ENCODE data around the gene ZC3H8.

The ZC3H8 gene

DNA sequence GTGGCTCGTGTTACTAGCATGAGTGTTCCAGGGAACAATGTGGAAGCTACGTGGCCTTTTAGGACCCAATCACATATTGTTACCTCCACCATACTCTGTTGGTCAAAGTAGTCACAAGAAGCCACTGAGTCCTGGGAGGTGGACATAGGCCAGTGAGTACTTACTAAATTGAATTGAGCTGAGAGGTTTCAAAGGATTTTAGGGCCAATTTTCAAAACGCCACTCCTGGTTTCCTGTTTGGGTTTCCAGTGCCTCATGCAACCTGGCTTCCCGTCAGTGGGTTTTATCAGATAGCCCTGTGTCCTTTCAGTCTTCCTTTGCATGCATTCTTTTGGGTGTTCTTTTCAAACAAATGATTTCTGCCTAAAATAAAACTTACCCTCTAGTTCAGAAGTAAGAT lies 60.4 kb downstream of the ZC3H8 start:
- DNase-seq = no peak

DNA sequence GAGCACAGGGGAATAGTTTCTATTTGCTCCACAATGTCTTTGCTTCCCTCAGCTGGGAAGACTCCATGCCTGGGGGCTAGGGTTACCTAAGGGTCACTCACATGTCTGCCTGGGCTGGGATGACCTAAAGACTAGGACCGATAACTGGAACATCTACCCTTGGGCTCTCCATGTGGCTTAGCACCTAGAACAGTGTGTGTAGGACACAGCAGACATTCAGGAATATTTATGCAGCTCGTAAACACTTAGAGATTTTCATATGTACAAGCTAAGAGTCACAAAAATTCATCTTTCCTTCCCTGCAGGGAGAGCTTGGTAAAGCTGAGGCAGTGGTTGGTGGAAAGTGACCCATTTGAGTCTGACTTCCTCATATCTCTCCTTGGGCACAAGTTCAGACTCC lies 60.8 kb downstream of the ZC3H8 start:
- DNase-seq = no peak

DNA sequence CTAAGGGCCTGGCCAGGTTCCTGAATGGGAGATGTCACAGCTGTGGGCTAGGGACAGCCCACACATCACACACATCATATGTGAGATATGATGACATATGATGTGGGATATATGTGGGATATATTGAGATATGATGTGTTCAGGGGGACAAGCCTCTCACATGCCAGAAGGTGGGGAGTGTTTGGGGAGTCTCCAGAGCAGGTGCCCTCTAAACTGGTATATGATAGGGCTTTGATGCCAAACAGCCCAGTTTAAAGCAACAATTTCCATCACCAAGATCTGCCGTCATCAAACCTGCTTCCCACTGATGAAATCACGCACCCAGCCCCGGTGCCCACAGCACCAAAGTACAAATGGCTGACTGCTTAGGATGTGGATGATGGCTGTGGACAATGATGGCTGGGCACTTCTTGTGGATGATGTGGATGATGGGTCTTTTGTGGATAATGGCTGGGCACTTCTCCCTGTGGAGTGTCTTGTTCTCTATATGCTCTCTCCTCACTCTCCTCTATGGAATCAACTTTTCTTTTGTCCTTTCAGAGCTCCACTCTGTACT lies 65.8 kb downstream of the ZC3H8 start:
- DNase-seq = no peak

DNA sequence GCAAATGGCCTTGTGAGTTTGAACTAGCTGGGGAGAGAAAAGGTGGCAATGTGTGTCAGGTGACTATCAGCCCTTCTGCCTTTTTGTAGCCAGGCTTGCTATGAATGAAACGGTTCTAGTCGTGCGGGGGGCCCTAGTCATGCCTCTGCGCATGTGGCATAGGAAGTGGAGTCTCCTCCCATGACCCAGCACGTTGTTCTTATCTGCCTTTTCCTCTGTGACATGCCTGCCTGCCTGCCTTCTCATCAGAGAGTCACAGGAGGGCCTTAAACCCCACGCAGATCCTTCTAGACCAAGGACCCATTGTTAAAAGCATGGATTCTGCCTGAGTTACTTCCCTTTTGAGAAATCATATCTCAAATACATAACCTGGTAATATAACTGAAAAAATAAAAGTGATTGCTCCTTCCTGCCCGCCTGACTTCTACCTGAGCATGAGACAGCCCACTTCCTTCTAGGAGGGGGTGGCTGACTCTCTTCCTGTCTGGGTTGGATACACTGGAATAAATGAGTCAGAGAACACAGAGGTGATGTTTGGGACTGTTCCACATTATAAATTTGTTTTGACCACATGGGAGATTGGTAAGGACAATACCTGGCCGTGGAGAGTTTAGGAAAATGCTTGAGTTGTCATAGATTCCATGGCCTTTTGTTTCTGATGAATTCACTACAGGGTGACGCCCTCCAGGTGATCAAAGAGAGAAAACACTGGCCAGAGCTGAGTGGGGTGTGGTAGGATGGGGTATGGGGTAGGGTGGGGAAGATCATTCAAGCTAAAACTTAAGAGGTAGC lies 66.8 kb downstream of the ZC3H8 start:
- DNase-seq = no peak

DNA sequence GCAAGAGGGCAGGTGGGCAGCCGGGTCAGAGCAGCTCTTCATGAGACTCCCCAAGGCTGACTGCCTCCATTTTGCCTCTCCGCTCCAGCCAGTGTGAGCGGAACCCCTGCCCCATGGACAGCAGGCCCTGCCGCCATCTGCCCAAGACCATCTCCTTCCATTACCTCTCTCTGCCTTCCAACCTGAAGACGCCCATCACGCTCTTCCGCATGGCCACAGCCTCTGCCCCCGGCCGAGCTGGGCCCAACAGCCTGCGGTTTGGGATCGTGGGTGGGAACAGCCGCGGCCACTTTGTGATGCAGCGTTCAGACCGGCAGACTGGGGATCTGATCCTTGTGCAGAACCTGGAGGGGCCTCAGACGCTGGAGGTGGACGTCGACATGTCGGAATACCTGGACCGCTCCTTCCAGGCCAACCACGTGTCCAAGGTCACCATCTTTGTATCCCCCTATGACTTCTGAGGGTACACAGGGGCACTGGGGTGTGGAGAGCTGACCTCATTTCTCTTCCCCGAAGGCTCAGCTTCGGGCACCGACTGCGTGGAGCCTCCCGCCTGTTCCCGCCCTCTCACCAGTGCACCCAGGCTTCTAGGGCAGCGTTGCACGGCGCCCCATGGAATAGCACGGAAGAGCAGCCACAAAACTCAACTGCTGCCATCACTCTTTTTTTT lies 67.7 kb downstream of the ZC3H8 start:
- DNase-seq = no peak

DNA sequence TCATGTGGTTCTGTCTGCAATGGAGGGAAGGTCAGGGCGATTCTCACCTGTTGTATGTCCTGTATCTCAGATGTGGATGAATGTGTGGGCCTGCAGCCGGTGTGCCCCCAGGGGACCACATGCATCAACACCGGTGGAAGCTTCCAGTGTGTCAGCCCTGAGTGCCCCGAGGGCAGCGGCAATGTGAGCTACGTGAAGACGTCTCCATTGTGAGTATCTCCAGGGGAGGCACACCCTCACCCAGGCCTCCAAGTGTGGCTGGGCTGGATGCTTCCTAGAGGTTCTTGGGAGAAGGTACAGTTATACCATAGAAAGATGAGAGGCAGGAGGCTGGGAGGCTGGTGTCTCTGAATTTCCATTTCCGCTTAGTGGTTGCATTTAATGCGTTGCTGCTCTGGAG lies 69.7 kb downstream of the ZC3H8 start:
- no peak for DNase-seq

DNA sequence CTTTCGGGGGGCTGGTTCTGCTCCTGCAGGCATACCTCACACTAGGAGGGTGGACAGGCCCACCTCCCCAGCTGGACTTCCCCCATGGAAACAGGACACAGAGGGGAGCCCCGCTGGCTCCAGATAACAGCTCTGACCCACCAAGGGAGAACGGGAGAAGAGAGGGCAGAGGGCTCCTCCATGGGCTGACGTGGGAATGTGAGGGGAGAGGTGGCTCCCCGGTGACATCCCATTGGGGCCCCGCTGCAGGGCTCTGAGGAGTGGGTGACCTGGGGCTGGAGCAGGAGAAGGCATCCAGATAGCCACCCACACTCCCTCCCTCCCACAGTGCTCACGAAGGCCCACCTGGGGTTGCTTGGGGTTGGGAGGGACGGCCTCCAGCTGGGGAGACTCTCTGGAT lies 70.7 kb downstream of the ZC3H8 start:
- no peak for DNase-seq

DNA sequence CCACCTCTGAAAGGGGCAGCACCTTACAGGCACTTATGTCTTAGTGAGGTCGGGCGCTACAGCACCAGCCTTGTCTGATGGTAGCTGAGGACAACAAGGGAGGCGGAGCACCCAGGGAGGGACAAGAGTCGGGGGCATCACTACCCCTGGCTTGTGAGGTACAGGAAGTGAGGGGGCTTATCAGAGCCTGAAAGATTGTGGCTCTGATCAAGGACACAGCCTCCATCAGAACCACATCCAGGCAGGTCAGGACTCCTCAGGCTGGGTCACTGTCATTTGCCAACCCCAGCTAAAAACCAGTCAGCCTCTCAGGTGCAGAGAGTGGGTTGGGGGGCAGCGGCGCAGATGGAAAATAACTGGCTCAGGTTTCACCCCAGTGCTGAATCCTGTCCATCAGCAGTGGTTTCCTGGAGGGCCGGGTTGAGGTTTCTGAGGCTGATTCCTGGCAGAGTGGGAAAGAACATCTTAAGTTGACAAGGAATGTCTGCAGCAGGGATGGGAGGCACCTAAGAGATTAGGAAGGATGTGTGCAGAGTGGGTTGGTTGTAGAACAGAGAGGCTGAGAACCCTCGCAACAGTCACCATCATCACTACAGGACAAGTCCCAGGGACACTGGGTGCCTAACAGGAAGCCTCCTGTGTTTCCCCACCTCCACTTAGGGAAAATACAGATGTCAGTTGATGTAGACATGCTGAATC lies 71.4 kb downstream of the ZC3H8 start:
- no peak for DNase-seq

DNA sequence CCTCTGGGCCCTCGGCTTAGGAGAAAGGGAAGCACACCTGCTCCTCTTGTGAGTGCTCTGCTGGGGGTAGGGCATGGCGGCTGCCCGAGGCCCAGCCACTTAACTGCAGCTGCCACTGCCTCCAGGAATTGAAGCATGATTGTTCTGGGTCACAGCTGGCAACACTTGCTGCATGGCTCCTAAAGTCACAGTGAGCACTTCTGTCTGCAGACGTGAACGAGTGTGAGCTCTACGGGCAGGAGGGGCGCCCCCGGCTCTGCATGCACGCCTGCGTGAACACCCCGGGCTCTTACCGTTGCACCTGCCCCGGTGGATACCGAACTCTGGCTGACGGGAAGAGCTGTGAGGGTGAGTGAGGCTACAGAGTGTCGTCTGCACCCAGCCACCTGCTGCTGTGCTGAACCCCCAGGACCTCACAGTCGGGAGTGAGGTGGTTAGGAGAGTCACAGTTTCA lies 72.2 kb downstream of the ZC3H8 start:
- no peak for DNase-seq

DNA sequence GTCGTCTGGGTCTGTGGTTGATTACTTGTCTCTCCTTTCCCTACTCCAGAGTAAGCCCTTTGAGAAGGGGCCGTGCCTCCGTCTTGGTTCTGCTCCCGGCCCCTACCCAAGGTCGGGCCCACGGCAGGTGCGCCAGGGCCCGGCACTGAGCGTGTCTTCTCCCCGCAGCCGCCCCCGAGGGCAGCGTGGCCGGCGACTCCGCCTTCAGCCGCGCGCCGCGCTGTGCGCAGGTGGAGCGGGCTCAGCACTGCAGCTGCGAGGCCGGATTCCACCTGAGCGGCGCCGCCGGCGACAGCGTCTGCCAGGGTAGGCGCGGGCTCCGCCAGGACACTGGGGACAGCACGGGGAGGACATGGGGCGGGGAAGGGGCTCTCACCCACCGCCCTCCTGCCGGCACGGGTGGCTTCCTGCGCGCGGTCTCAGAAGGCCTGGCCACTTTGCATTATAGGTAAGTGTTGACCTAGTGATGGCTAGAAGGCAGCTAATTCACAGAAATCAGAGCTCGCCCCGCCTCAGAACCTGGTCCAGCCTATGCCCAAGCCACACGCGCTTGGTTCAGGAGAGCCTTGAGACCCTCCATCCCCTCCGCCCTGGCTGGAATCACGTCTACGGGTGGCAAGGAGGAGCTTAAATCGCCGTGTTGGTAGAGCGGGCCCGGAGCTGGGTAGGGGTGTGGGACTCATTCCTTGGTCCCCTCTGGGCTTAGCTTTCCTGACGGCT lies 73.1 kb downstream of the ZC3H8 start:
- no peak for DNase-seq

DNA sequence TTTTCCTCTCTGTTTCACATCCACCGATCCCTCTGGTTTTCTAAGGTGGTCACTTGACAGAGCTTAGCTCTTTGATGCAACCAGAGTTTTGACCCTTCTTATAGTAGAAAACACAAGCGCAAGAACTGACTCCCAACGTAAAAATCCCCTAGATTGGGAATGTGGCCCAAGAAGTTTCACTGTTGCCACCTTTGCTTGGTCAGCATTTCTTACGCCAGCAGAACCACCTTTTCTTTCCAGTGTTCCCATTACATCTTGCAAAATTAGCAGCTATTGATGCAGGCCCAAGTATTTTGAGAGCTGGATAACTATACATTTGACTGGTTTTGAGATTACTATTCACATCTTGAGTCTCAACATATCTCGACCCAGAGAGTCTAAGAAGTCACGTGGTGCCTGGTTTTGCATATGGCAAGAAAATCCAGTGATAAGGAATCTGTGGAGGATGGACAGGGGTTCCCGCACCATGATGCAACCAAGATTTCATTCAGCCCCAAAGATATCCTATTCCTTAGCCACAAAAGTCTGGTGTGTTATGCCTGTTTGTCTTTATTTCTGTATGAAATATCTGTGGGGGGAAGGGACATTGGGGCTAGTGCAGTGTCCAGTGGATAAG lies 78.8 kb downstream of the ZC3H8 start:
- DNase-seq = no peak

DNA sequence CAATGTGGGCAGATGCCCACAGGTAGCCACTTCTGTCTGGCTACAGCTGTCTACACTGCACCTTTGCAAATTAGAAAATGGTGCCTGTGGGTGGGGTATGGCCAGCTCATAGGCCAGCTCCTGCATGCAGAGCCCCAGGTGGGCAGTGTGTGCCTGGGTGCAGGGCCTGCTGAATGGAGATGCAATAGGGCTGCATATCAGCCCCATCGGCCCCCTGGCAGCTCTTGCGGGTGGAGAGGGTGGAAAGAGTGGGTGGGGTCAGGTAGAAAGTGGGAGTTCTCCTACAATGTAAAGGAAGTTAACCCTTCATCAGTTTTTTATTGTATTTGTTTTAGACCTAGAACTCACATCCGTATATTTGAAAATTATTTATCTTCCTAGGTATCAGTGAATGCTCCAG lies 79.5 kb downstream of the ZC3H8 start:
- DNase-seq = no peak

DNA sequence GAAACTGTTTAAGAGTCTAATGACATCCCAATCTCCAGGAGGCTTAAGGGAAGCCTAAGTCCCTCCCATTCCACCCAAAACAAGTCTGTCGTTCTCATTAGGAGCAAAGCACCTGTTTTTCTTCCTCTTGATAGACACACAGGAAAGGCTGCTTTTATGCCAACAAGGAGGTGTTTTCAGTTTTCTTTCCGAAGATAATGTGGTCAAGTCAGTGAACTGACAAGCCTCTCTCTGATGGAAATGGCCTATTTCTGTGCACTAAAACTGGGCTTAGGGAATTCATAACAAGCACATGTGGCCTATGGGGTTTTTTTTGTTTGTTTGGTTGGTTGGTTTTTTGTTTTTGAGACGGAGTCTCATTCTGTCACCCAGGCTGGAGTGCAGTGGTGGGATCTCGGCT lies 80.5 kb downstream of the ZC3H8 start:
- no peak for DNase-seq

DNA sequence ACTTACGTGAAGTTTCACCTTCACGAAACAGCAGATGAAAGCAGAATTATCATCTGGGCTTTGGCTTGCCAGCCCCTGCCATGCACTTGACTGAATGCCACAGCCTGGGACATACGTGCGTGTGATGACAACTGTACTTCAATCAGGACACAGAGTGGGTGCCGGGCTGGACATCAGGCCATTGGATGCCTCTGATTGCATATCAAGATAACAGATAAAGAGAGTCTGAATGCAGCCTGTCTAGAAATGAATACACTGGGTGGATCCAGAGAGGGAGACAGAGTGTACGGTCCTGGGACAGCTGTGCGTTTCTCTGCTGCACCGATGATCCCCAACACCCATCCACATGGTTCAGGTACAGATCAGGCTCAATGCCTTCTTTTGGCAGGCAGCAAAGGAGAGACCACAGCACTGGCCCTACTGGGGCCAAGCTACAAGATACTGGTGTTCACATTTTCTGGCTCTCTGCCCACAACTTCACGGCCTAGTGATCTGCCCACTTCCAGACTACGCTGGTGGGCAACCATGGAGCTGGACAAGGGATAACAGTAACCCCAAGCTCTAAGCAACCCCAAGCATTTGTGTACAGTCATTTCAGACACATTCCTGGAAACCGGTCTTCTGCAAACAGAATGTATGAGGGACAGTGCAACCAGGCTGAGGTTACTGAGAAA lies 81.1 kb downstream of the ZC3H8 start:
- DNase-seq = peak; percentile 86

DNA sequence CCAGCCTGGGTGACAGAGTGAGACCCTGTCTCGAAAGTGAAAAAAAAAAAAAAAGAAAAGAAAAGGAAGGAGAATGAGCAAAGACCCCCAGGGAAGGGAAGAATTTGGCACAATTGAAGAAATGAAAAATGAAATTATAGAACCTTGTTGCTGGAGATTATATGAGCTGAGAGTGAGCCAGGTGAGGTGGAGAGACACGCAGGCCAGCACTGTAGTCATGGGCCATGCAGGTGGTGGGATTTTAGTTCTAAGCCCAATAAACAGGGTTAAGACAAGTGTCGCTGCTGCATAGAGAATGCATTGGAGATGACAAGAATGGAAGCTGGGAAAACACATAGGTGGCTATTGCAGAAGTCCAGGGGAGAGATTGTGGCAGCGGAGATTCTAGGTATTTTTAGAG lies 84.3 kb downstream of the ZC3H8 start:
- DNase-seq = no peak

DNA sequence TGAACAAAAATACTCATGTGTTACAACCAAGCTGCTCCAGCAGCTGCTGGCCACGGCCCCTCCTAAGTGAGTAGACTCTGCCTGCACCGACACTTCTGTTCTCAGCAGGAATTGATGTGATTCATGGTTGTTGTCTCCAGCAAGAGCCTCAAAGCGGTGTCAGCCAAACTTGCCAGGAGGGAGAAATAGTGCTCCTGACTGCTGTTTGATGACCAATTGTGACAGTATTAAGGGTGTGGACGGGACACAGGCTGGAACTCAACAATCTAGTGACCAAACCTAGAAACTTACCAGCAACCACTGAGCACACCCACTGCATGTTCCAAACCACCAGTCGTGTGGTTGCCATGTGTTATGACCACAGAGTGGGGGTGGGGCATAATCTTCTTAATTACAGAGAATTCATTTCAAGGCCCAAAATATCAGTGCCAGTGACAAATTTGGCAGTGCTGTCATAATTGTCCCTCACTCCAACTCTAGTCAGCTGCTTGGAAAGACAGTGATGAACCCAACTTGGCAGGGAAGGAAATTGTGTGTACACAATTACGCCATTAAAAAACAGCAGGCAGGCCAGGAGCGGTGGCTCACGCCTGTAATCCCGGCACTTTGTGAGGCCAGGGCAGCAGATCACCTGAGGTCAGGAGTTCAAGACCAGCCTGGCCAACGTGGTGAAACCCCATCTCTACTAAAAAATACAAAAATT lies 86.3 kb downstream of the ZC3H8 start:
- DNase-seq = no peak

DNA sequence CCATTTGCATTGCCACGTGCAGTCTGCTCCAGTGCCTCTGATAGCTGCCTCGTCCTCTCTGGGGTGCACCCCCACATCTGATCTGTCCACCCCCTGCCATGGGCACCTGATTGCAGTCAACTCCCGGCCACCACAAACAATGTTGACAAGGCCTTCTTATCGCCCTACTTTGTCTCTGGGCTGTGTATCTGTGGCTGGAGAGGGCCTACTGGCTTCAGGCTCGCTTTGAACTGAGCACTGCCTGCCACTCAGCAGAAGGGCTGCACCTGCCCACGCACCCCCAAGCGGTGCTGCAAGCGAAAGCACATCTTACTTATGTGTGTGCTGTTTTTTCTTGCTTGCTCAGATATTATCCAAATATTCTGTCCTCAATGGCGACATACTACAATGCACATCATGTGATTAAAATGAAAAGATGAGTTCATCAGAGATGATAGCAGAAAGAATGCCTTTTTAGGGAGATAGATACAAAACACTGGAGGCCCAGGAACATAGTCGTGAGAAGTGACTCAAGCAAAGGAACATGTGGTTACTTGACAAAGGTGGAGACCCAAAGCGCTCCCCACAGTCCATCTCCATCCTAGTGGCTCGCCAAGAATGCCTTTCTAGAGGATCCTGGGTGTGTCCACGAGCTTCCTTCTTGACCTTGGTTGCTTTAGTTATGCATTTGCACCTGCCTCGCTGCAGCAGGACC lies 87.9 kb downstream of the ZC3H8 start:
- no peak for DNase-seq

DNA sequence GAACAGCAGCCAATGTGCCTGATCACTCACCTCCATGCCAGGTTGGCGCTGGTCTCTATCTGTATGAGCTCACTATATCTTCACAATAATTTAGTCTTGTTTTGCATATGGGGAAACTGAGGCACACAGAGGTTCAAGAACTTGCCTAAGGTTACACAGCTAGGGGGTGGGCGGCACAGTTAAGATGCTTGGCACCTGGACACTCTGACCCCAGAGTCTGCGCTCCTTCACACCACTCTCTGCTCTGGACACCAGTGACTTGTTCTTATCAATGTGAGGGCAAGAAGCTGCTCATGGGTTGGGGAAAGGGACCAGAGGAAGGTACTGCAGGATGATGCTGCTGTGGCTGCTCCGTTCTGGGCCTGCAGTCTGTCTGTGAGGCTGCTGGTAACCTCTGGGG lies 89.5 kb downstream of the ZC3H8 start:
- no peak for DNase-seq

DNA sequence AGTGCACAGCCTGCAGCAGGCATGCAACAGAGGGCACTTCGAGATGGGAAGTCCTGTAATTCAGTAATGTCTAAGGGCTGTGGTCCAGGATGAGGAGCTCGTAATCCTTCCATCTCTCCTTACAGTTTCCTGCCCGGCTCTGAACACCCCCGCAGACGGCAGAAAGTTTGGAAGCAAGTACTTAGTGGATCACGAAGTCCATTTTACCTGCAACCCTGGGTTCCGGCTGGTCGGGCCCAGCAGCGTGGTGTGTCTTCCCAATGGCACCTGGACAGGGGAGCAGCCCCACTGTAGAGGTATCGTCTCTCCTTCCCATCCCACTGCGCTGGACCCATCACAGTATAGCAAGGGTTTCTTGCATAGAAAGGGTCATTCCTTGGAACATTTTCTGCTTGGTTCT lies 90.0 kb downstream of the ZC3H8 start:
- no peak for DNase-seq

DNA sequence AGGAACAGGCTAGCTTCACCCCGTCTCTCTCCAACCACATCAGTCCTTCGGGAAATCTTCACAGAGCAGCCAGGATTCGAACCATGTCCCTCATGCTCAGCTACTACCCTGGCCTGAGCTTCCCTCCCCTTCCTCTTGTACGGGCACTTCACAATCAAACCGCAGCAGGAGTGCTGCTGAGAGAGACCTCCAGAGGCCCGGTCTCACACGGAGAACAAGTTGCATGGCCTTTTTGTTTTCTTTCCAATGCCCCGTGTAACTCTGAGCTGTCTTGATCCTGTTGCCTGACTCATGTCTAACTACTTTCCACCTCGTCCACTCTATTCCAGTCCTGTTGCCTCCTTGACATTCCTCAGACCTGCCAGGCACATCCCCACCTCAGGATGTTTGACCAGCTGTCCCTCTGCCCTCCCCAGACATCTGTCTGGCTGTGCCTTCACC lies 91.3 kb downstream of the ZC3H8 start:
- no peak for DNase-seq

DNA sequence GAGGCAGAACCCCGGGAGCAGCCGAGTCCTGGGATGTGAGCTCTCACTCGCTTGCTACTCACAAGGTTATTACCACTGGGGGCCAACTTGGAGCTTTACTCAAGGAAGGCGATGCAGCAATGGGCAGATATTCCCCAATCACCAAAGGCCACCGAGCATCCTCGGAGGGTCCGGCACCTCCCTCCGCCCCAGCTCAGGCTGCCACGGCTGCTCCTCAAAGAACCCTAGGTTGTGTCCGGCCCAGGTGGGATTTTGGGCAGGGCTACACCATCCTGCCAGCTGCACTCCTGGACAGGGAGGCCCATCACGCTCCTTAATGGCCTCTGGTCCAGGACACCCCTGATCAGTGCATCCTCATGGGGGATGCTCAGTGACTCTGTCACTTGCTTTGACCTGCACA lies 91.9 kb downstream of the ZC3H8 start:
- DNase-seq = no peak

Measured in kidney glomerular epithelial cell (primary cell).